Peyer's patch (tissue), 4 donors: ENCODE results near the gene FOXC1. TPM values are rescaled to one million over a fixed set of nuclear protein-coding genes. Genes with fewer than 3 reads are reported as not detected.
A peak's percentile ranks its signal among the peaks of the same experiment; 100 is the strongest.

Experiments used
- DNase-seq, 3 donors: peaks; one replicate each; pipeline ENCODE4 v3.0.0-alpha.2; 2017 to 2019
- H3K27ac ChIP-seq, 4 donors: fragments of 200-600 bp; sonication (generic); one replicate each; pipeline ENCODE4 v1.5.1; 2016 to 2019
- H3K27me3 ChIP-seq, 2 donors: fragments of 200-600 bp; sonication (generic); one replicate each; pipeline ENCODE4 v1.5.1; 2019
- H3K36me3 ChIP-seq, 3 donors: fragments of 200-600 bp; sonication (generic); one replicate each; pipeline ENCODE4 v1.5.1; 2016 to 2019
- H3K4me1 ChIP-seq, 4 donors: fragments of 200-600 bp; sonication (generic); one replicate each; pipeline ENCODE4 v1.5.1; 2016 to 2019
- H3K4me3 ChIP-seq, 4 donors: fragments of 200-600 bp; sonication (generic); 1 replicate in 3 of 4; 2 replicates in 1 of 4; pipeline ENCODE4 v1.5.1; 2016 to 2019; ENCODE audit warnings: mild to moderate bottlenecking in 1 of 4
- H3K9me3 ChIP-seq, 4 donors: fragments of 200-600 bp; sonication (generic); one replicate each; pipeline ENCODE4 v1.5.1; 2016 to 2019; ENCODE audit warnings: mild to moderate bottlenecking in 1 of 4
- POLR2A ChIP-seq, 2 donors: fragments of 450-650 bp; IDR thresholded peaks; one replicate each; pipeline ENCODE4 v1.5.1; 2017; ENCODE audit warnings: antibody characterized with exemption in 2 of 2, mild to moderate bottlenecking in 2 of 2, moderate library complexity in 2 of 2
- total RNA-seq, 4 donors: library from RNA; depleted of rRNA; stranded (reverse); fragments of >200 nt; gene quantifications; one replicate each; pipeline ENCODE4 v1.1.0, GENCODE V29; 2016
- TF ChIP-seq, protein P1 (sequence below), 6 experiments: fragments of 450-650 bp in 4 of 6; fragments of 200-600 bp in 2 of 6; sonication (generic) in 1 of 6; IDR thresholded peaks; one replicate each; pipeline ENCODE4 v1.5.1; 2017 to 2019; ENCODE audit warnings: antibody characterized with exemption in 6 of 6, mild to moderate bottlenecking in 3 of 6, moderate library complexity in 1 of 6

FOXC1 gene
- 1 to 10 TPM in 3 of 4 donors, not detected in 1; 1.6 to 3.3 (median 2.7) TPM for total RNA-seq

DNA sequence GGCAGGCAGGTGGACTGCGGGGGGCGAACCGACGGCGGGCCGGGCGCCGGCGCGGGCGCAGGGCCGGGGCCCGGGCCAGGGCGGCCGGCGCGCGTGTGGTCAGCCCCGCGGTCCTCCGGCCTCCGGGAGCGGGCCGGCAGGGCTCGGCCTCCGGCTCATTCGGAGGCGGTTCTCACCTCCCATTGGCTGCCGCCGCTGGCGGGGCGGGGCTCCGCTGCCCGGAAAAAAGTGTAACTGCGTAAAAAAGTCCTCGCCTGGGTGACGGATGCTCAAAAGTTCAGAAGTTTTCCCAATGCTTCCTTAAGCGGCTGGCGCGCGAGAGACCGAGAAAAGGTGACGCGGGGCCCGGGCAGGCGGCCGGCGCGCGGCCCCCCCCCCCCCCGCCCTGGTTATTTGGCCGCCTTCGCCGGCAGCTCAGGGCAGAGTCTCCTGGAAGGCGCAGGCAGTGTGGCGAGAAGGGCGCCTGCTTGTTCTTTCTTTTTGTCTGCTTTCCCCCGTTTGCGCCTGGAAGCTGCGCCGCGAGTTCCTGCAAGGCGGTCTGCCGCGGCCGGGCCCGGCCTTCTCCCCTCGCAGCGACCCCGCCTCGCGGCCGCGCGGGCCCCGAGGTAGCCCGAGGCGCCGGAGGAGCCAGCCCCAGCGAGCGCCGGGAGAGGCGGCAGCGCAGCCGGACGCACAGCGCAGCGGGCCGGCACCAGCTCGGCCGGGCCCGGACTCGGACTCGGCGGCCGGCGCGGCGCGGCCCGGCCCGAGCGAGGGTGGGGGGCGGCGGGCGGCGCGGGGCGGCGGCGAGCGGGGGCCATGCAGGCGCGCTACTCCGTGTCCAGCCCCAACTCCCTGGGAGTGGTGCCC lies at the start of gene FOXC1:
Gene FOXC1, plus strand, starts transcription at position 268 of the 849 bp plus-strand sequence. Its CDS starts 531 bp downstream, at position 799.
- Histone ChIP-seq H3K4me1 (peaks cover 3 to 62% (median 36%) of the 10 kb centered on the region in 4 donors), H3K27ac (peak within 1 kb of the TSS in 3 of 4 donors; percentile 38 to 73 (median 70)), H3K36me3 (no peaks in the 10 kb centered on the region), H3K9me3 (no peaks in the 10 kb centered on the region), H3K4me3 (peak within 1 kb of the TSS; percentile 41 to 66 (median 58)), H3K27me3 (peaks cover 9 to 87% of the 10 kb centered on the region in 2 donors)
- peak in 2 of 3 donors; percentile 82 to 84 for DNase-seq
- TF ChIP-seq, protein P1, sequence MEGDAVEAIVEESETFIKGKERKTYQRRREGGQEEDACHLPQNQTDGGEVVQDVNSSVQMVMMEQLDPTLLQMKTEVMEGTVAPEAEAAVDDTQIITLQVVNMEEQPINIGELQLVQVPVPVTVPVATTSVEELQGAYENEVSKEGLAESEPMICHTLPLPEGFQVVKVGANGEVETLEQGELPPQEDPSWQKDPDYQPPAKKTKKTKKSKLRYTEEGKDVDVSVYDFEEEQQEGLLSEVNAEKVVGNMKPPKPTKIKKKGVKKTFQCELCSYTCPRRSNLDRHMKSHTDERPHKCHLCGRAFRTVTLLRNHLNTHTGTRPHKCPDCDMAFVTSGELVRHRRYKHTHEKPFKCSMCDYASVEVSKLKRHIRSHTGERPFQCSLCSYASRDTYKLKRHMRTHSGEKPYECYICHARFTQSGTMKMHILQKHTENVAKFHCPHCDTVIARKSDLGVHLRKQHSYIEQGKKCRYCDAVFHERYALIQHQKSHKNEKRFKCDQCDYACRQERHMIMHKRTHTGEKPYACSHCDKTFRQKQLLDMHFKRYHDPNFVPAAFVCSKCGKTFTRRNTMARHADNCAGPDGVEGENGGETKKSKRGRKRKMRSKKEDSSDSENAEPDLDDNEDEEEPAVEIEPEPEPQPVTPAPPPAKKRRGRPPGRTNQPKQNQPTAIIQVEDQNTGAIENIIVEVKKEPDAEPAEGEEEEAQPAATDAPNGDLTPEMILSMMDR (IDR thresholded peaks at IDR 0.05): no peak
- no peak for TF ChIP-seq POLR2A (IDR thresholded peaks at IDR 0.05)

GRCh38 chr6:1560281-1561058 lies 49.2 kb upstream of the FOXC1 start:
- no peak for TF ChIP-seq POLR2A (IDR thresholded peaks at IDR 0.05)
- TF ChIP-seq, protein P1 (IDR thresholded peaks at IDR 0.05): no peak
- no peaks in the 10 kb centered on the region for H3K36me3 ChIP-seq
- no peaks in the 10 kb centered on the region for H3K4me1 ChIP-seq
- no peak for DNase-seq
- no peak overlapping the region for H3K27ac ChIP-seq
- H3K27me3 ChIP-seq: no peaks in the 10 kb centered on the region
- H3K4me3 ChIP-seq: no peak overlapping the region
- no peaks in the 10 kb centered on the region for H3K9me3 ChIP-seq

DNA sequence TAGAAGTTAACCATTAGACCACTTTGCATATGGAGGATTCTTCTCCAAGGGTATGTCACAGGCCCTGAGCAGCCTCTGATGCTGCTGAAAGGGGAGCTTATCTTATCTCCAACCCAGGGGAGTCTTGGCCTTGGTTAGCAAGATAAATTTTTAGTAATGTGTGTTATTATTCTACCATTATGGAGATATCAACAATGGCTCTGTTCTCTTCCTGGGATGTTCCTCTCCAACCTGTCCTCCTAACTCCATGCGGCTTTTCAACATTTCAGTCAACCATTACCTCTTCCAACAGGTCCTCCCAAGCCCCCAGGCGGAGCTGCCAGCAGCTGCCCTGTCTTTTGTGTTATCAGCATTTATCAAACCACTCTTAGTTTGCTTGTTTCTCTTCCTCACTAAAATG lies 48.4 kb upstream of the FOXC1 start:
- Histone ChIP-seq H3K9me3 (no peaks in the 10 kb centered on the region), H3K4me3 (no peak overlapping the region), H3K27ac (no peak overlapping the region), H3K36me3 (no peaks in the 10 kb centered on the region), H3K27me3 (no peaks in the 10 kb centered on the region), H3K4me1 (no peaks in the 10 kb centered on the region)
- no peak for DNase-seq
- no peak for TF ChIP-seq POLR2A (IDR thresholded peaks at IDR 0.05)
- TF ChIP-seq, protein P1 (IDR thresholded peaks at IDR 0.05): no peak

DNA sequence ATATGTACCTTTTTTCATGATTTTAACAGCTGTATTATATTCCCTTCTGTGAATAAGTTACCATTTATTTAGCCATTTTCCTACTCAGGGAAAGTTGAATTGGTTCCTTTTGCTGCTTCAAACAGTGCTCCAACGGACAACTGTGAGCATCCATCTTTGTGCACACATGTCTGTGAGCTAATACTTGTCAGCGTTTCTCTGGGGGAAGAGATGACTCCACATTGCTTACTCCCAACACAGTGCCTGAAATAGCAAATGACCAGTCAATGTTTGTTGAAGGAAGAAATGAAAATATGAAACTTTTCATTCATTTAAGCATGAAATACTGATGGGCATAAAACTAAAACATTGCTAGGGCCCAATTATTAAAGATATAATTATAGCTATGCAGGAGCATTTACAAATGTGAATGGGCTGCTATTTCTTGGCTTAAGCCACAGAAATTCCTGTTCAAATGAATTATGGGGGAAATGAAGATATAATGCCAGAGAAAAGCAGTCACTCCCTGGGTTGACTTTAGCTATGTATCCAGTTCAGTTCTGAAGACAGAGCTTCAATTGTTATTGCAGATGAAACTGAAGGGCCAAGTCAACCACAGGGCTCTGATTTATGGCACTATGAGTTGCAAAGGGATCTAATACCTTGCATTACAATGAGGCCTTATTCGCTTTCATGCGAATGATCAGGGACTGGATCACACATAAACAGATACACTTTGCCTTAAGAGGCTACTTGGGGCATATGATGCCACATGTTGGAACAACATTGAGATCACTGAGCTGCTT lies 47.4 kb upstream of the FOXC1 start:
- Histone ChIP-seq H3K4me3 (no peak overlapping the region), H3K36me3 (no peaks in the 10 kb centered on the region), H3K27ac (no peak overlapping the region), H3K4me1 (no peaks in the 10 kb centered on the region), H3K27me3 (no peaks in the 10 kb centered on the region), H3K9me3 (no peaks in the 10 kb centered on the region)
- DNase-seq: no peak
- TF ChIP-seq, protein P1 (IDR thresholded peaks at IDR 0.05): no peak
- no peak for TF ChIP-seq POLR2A (IDR thresholded peaks at IDR 0.05)

- H3K36me3 ChIP-seq: no peaks in the 10 kb centered on the region
- no peak overlapping the region for H3K4me3 ChIP-seq
- no peak overlapping the region for H3K27ac ChIP-seq
- H3K4me1 ChIP-seq: no peaks in the 10 kb centered on the region
- no peak for DNase-seq
- H3K27me3 ChIP-seq: no peaks in the 10 kb centered on the region
- TF ChIP-seq, protein P1 (IDR thresholded peaks at IDR 0.05): no peak
- no peak for TF ChIP-seq POLR2A (IDR thresholded peaks at IDR 0.05)
- H3K9me3 ChIP-seq: no peaks in the 10 kb centered on the region
These were observed 40.3 kb upstream of the FOXC1 start for GRCh38 chr6:1569377-1569776.
